Transverse colon (tissue), 4 donors: ENCODE results near the gene MTURN. TPM values are rescaled to one million over a fixed set of nuclear protein-coding genes. Genes with fewer than 3 reads are reported as not detected.

ENCODE experiments used
- DNase-seq: peaks from one replicate; pipeline ENCODE4 v3.0.0-alpha.2; 2019
- H3K27ac ChIP-seq, 4 donors: fragments of 200-600 bp; sonication (generic); 2 replicates each; pipeline ENCODE4 v1.5.1; 2016 to 2018; ENCODE audit warnings: inconsistent platforms in 4 of 4
- H3K27me3 ChIP-seq: fragments of 200-600 bp; sonication (generic); 2 replicates; pipeline ENCODE4 v1.5.1; 2017; ENCODE audit warnings: inconsistent platforms
- H3K36me3 ChIP-seq, 4 donors: fragments of 200-600 bp; sonication (generic); 2 replicates each; pipeline ENCODE4 v1.5.1; 2017 to 2019; ENCODE audit warnings: inconsistent platforms in 4 of 4
- H3K4me1 ChIP-seq, 4 donors: fragments of 200-600 bp; sonication (generic); 2 replicates each; pipeline ENCODE4 v1.5.1; 2017 to 2020; ENCODE audit warnings: inconsistent platforms in 4 of 4
- H3K4me3 ChIP-seq, 4 donors: fragments of 200-600 bp; sonication (generic); 1 replicate in 1 of 4; 2 replicates in 3 of 4; pipeline versions ENCODE4 v1.5.1 to v1.6.1; 2017 to 2019; ENCODE audit warnings: inconsistent platforms in 4 of 4
- H3K9me3 ChIP-seq, 2 donors: fragments of 200-600 bp; sonication (generic); 2 replicates each; pipeline ENCODE4 v1.5.1; 2017 to 2019; ENCODE audit warnings: inconsistent platforms in 2 of 2
- CTCF ChIP-seq, 5 experiments: fragments of 200-600 bp in 3 of 5; fragments of 450-650 bp in 2 of 5; sonication (generic) in 3 of 5; IDR thresholded peaks; 1 replicate in 2 of 5; 2 replicates in 3 of 5; pipeline ENCODE4 v1.5.1; 2016 to 2017; ENCODE audit warnings: antibody characterized with exemption in 5 of 5, inconsistent platforms in 3 of 5, mild to moderate bottlenecking in 2 of 5, moderate library complexity in 1 of 5
- EP300 ChIP-seq: sonication (generic); formaldehyde crosslinking; IDR thresholded peaks from one replicate; pipeline ENCODE4 v1.6.1; 2017; ENCODE audit warnings: antibody characterized with exemption, low read depth
- POLR2A ChIP-seq: fragments of 450-650 bp; IDR thresholded peaks from one replicate; pipeline ENCODE4 v1.6.1; 2016; ENCODE audit warnings: antibody characterized with exemption, mild to moderate bottlenecking, moderate library complexity
- POLR2AphosphoS5 ChIP-seq, 3 donors: sonication (generic); formaldehyde crosslinking; IDR thresholded peaks; one replicate each; pipeline ENCODE4 v1.6.1; 2016; ENCODE audit warnings: antibody characterized with exemption in 3 of 3
- WGBS, 2 donors: methylation state at CpG; one replicate each; pipeline ENCODE4 v1.1.5; 2018; ENCODE audit warnings: low coverage in 1 of 2; 5-methylcytosine and 5-hydroxymethylcytosine counted together
- in situ Hi-C, 4 donors: fragments of 200-750 bp; cut with MboI; loops; one replicate each; pipeline versions ENCODE4 v1.15.0 to v1.15.1; 2017; ENCODE audit warnings: low sequenced_read_pairs in 3 of 4, low pct_ligation_motif_present in 1 of 4, low pct_unique_long_range_greater_than_20kb in 1 of 4
- intact Hi-C: fragments of 100-400 bp; cut with DNase I; formaldehyde crosslinking; loops from one replicate; pipeline ENCODE4 v1.15.1; 2023; ENCODE audit warnings: low total_unique reads
- total RNA-seq, 4 donors: library from RNA; depleted of rRNA; stranded (reverse); fragments of >200 nt; gene quantifications; one replicate each; pipeline ENCODE4 v1.1.0, GENCODE V29; 2016

Gene MTURN
- total RNA-seq, 4 donors from 2014 or later, result 7.9 to 28.3 (median 15.0) TPM

GRCh38 chr7:30160329-30160728, 25.5 kb downstream of the MTURN start:
- H3K36me3 ChIP-seq, result no peaks in the 10 kb centered on the region
- in situ Hi-C loops, result loop anchor here in 3 of 4 donors (10.0 to 25.0 kb wide), 5 partner anchors 244 to 577 kb away; no protein-coding TSS in a partner anchor
- H3K9me3 ChIP-seq, result no peaks in the 10 kb centered on the region
- no peak for DNase-seq
- H3K4me3 ChIP-seq, result no peak overlapping the region
- H3K27ac ChIP-seq, result peak overlapping the region in 2 of 4 donors; percentile 28 to 41
- 81 to 90% methylated on average over 2 of the region's 2 CpGs for WGBS, 2 donors
- H3K4me1 ChIP-seq, result peaks cover 0 to 21% (median 16%) of the 10 kb centered on the region in 4 donors
- intact Hi-C loops, result loop anchor here (5.0 kb wide), 1 partner anchor 252 kb away; no protein-coding TSS in a partner anchor
- no peak for TF ChIP-seq CTCF (IDR thresholded peaks at IDR 0.05)
- TF ChIP-seq EP300, result no peak
- no peak for TF ChIP-seq POLR2AphosphoS5 (IDR thresholded peaks at IDR 0.05)
- no peak for TF ChIP-seq POLR2A
- no peaks in the 10 kb centered on the region for H3K27me3 ChIP-seq

- no peak overlapping the region for H3K4me3 ChIP-seq
- H3K27me3 ChIP-seq, result no peaks in the 10 kb centered on the region
- in situ Hi-C loops (loop anchor here in 3 of 4 donors (10.0 to 25.0 kb wide), 5 partner anchors 243 to 575 kb away; no protein-coding TSS in a partner anchor), intact Hi-C loops (loop anchor here (5.0 kb wide), 1 partner anchor 250 kb away; no protein-coding TSS in a partner anchor)
- H3K4me1 ChIP-seq, result peaks cover 0 to 25% (median 18%) of the 10 kb centered on the region in 4 donors
- H3K9me3 ChIP-seq, result no peaks in the 10 kb centered on the region
- H3K36me3 ChIP-seq, result no peaks in the 10 kb centered on the region
- no peak for TF ChIP-seq EP300
- TF ChIP-seq POLR2A, result no peak
- no peak for TF ChIP-seq CTCF (IDR thresholded peaks at IDR 0.05)
- no peak for TF ChIP-seq POLR2AphosphoS5 (IDR thresholded peaks at IDR 0.05)
- no peak overlapping the region for H3K27ac ChIP-seq
- 82 to 94% methylated on average over 3 of the region's 3 CpGs for WGBS, 2 donors
- no peak for DNase-seq
Observed at GRCh38 chr7:30162133-30162532, 27.3 kb downstream of the MTURN start.

GRCh38 chr7:30162622-30163124, 27.9 kb downstream of the MTURN start:
- no peak for DNase-seq
- Histone ChIP-seq H3K27ac (peak overlapping the region in 2 of 4 donors; percentile 11 to 14), H3K4me3 (no peak overlapping the region), H3K27me3 (no peaks in the 10 kb centered on the region), H3K4me1 (peaks cover 0 to 25% (median 18%) of the 10 kb centered on the region in 4 donors), H3K9me3 (no peaks in the 10 kb centered on the region), H3K36me3 (no peaks in the 10 kb centered on the region)
- in situ Hi-C loops, result loop anchor here in 3 of 4 donors (10.0 to 25.0 kb wide), 5 partner anchors 242 to 575 kb away; no protein-coding TSS in a partner anchor
- intact Hi-C loops, result loop anchor here (5.0 kb wide), 1 partner anchor 250 kb away; no protein-coding TSS in a partner anchor
- 61 to 77% methylated on average over 4 to 5 of the region's 5 CpGs for WGBS, 2 donors
- TF ChIP-seq POLR2AphosphoS5 (IDR thresholded peaks at IDR 0.05) (no peak), EP300 (no peak), POLR2A (no peak), CTCF (IDR thresholded peaks at IDR 0.05) (no peak)

GRCh38 chr7:30163231-30163894, 28.6 kb downstream of the MTURN start:
- Histone ChIP-seq H3K4me1 (peaks cover 0 to 25% (median 18%) of the 10 kb centered on the region in 4 donors), H3K4me3 (no peak overlapping the region), H3K27ac (peak overlapping the region in 3 of 4 donors; percentile 4 to 33 (median 14)), H3K36me3 (no peaks in the 10 kb centered on the region), H3K27me3 (no peaks in the 10 kb centered on the region), H3K9me3 (no peaks in the 10 kb centered on the region)
- intact Hi-C loops (loop anchor here (5.0 kb wide), 1 partner anchor 249 kb away; no protein-coding TSS in a partner anchor), in situ Hi-C loops (loop anchor here in 3 of 4 donors (10.0 to 25.0 kb wide), 5 partner anchors 241 to 574 kb away; no protein-coding TSS in a partner anchor)
- DNase-seq, result no peak
- 47 to 64% methylated on average over 4 to 13 of the region's 13 CpGs for WGBS, 2 donors
- TF ChIP-seq CTCF (IDR thresholded peaks at IDR 0.05), result no peak
- TF ChIP-seq EP300, result no peak
- TF ChIP-seq POLR2A, result no peak
- no peak for TF ChIP-seq POLR2AphosphoS5 (IDR thresholded peaks at IDR 0.05)
